ENCODE results near the gene CYP3A4.
"Not testable (repeated sequence)": the region's sequence is repeated elsewhere in the genome, so short reads cannot be mapped to it uniquely, and the experiment has no call there.

The CYP3A4 gene

DNA sequence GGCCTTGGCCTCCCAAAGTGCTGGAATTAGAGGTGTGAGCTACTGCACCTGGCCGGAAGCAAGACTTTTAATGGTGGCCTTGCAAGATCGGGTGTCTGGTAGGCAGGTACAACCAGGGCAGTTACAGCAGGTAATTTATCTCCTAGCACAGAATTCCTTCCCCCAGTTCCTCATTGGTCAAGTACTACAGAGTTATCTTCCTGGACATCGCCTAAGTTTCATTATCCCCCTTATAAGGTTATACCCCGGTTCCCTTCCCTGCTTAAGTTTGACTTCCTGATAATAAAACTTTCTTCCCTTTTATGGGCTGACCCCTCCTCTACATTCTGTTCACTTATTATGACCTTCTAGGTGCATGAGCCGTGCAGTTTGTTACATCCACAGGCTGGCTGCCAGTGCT lies 24.8 kb upstream of the CYP3A4 start:
- Histone ChIP-seq H3K4me3 (ENCODE audit: low read depth in 1 of 2, low read length in 2 of 2) (no peak overlapping the region), H3K27me3 (ENCODE audit: control insufficient read depth in 1 of 2, insufficient read depth in 2 of 2, low read length in 2 of 2) (no peaks in the 10 kb centered on the region), H3K4me1 (ENCODE audit: insufficient read depth, low read length) (no peaks in the 10 kb centered on the region), H3K9me3 (ENCODE audit: low read length) (no peaks in the 10 kb centered on the region), H3K9ac (ENCODE audit: low read length) (no peak overlapping the region), H3K36me3 (ENCODE audit: insufficient read depth, low read length) (no peaks in the 10 kb centered on the region), H3K27ac (ENCODE audit: low read depth, low read length) (no peak overlapping the region)

GRCh38 chr7:99806839-99807478 lies 23.0 kb upstream of the CYP3A4 start:
- Histone ChIP-seq H3K27ac (ENCODE audit: low read depth, low read length) (no peak overlapping the region), H3K36me3 (ENCODE audit: insufficient read depth, low read length) (no peaks in the 10 kb centered on the region), H3K9ac (ENCODE audit: low read length) (no peak overlapping the region), H3K4me1 (ENCODE audit: insufficient read depth, low read length) (no peaks in the 10 kb centered on the region), H3K27me3 (ENCODE audit: control insufficient read depth in 1 of 2, insufficient read depth in 2 of 2, low read length in 2 of 2) (no peaks in the 10 kb centered on the region), H3K4me3 (ENCODE audit: low read depth in 1 of 2, low read length in 2 of 2) (no peak overlapping the region), H3K9me3 (ENCODE audit: low read length) (no peaks in the 10 kb centered on the region)

- Histone ChIP-seq H3K9me3 (ENCODE audit: low read length) (no peaks in the 10 kb centered on the region), H3K36me3 (ENCODE audit: insufficient read depth, low read length) (no peaks in the 10 kb centered on the region), H3K9ac (ENCODE audit: low read length) (no peak overlapping the region), H3K27me3 (ENCODE audit: control insufficient read depth in 1 of 2, insufficient read depth in 2 of 2, low read length in 2 of 2) (no peaks in the 10 kb centered on the region), H3K27ac (ENCODE audit: low read depth, low read length) (no peak overlapping the region), H3K4me3 (ENCODE audit: low read depth in 1 of 2, low read length in 2 of 2) (no peak overlapping the region), H3K4me1 (ENCODE audit: insufficient read depth, low read length) (no peaks in the 10 kb centered on the region)
Measured at GRCh38 chr7:99805641-99806040, 21.7 kb upstream of the CYP3A4 start.

- not testable (repeated sequence) for H3K4me1 ChIP-seq (ENCODE audit: insufficient read depth, low read length)
Measured at GRCh38 chr7:99803118-99803517, 19.1 kb upstream of the CYP3A4 start.

GRCh38 chr7:99801407-99801806 lies 17.4 kb upstream of the CYP3A4 start:
- H3K9me3 ChIP-seq (ENCODE audit: low read length); H3K9ac ChIP-seq (ENCODE audit: low read length); H3K4me1 ChIP-seq (ENCODE audit: insufficient read depth, low read length); H3K36me3 ChIP-seq (ENCODE audit: insufficient read depth, low read length); H3K27me3 ChIP-seq (ENCODE audit: control insufficient read depth in 1 of 2, insufficient read depth in 2 of 2, low read length in 2 of 2); H3K4me3 ChIP-seq (ENCODE audit: low read depth in 1 of 2, low read length in 2 of 2); H3K27ac ChIP-seq (ENCODE audit: low read depth, low read length): not testable (repeated sequence)

More at GRCh38 chr7:99803118-99803517, 19.1 kb upstream of the CYP3A4 start:
- H3K9me3 ChIP-seq (ENCODE audit: low read length); H3K9ac ChIP-seq (ENCODE audit: low read length); H3K27ac ChIP-seq (ENCODE audit: low read depth, low read length); H3K27me3 ChIP-seq (ENCODE audit: control insufficient read depth in 1 of 2, insufficient read depth in 2 of 2, low read length in 2 of 2); H3K36me3 ChIP-seq (ENCODE audit: insufficient read depth, low read length); H3K4me3 ChIP-seq (ENCODE audit: low read depth in 1 of 2, low read length in 2 of 2): not testable (repeated sequence)

DNA sequence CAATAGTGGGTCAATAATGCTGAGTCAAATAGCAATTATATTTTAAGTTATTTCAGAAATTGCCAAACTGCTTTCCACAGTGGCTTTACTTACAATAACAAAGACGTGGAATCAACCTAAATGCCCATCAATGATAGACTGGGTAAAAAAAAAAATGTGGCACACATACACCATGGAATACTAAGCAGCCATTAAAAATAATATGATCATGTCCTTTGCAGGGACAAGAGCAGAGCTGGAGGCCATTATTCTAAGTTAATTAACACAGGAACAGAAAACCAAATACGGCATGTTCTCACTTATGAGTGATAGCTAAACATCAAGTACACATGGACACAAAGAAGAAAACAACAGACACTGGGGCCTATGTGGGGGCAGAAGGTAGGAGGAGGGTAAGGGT lies 15.0 kb upstream of the CYP3A4 start:
- Histone ChIP-seq H3K9me3 (ENCODE audit: low read length) (no peaks in the 10 kb centered on the region), H3K9ac (ENCODE audit: low read length) (no peak overlapping the region), H3K4me3 (ENCODE audit: low read depth in 1 of 2, low read length in 2 of 2) (no peak overlapping the region), H3K4me1 (ENCODE audit: insufficient read depth, low read length) (no peaks in the 10 kb centered on the region), H3K36me3 (ENCODE audit: insufficient read depth, low read length) (no peaks in the 10 kb centered on the region), H3K27me3 (ENCODE audit: control insufficient read depth in 1 of 2, insufficient read depth in 2 of 2, low read length in 2 of 2) (no peaks in the 10 kb centered on the region), H3K27ac (ENCODE audit: low read depth, low read length) (no peak overlapping the region)

DNA sequence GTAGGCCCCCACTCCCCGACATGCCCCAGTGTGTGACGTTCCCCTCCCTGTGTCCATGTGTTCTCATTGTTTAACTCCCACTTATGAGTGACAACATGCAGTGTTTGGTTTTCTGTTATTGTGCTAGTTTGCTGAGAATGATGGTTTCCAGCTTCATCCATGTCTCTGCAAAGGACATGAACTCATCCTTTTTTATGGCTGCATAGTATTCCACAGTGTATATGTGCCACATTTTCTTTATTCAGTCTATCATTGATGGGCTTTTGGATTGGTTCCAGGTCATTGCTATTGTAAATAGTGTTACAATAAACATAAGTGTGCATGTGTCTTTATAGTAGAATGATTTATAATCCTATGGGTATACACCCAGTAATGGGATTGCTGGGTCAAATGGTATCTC lies 11.9 kb upstream of the CYP3A4 start:
- not testable (repeated sequence) for H3K36me3 ChIP-seq (ENCODE audit: insufficient read depth, low read length); H3K27me3 ChIP-seq (ENCODE audit: control insufficient read depth in 1 of 2, insufficient read depth in 2 of 2, low read length in 2 of 2); H3K9ac ChIP-seq (ENCODE audit: low read length); H3K4me1 ChIP-seq (ENCODE audit: insufficient read depth, low read length); H3K27ac ChIP-seq (ENCODE audit: low read depth, low read length); H3K9me3 ChIP-seq (ENCODE audit: low read length); H3K4me3 ChIP-seq (ENCODE audit: low read depth in 1 of 2, low read length in 2 of 2)

- Histone ChIP-seq H3K9ac (ENCODE audit: low read length) (no peak overlapping the region), H3K27ac (ENCODE audit: low read depth, low read length) (no peak overlapping the region), H3K9me3 (ENCODE audit: low read length) (no peaks in the 10 kb centered on the region), H3K36me3 (ENCODE audit: insufficient read depth, low read length) (no peaks in the 10 kb centered on the region), H3K4me3 (ENCODE audit: low read depth in 1 of 2, low read length in 2 of 2) (no peak overlapping the region), H3K27me3 (ENCODE audit: control insufficient read depth in 1 of 2, insufficient read depth in 2 of 2, low read length in 2 of 2) (no peaks in the 10 kb centered on the region), H3K4me1 (ENCODE audit: insufficient read depth, low read length) (no peaks in the 10 kb centered on the region)
Measured at GRCh38 chr7:99794585-99795502, 10.9 kb upstream of the CYP3A4 start.

DNA sequence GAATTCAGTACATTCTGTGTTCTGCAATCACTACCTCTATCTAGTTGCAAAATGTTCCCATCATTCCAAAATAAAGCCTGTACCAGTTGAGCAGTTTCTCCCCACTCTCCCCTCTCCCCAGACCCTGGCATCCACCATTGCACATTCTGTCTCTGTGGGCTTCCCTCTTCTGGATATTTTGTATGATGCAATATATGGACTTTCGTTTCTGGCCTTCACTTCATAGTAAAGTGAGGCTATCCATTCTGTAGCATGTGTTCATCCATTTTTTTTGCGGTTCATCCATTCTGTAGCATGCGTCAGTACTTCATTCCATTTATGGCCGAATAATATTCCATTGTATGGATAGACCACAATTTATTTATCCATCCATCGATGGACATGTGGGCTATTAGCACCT lies 9.5 kb upstream of the CYP3A4 start:
- Histone ChIP-seq H3K9me3 (ENCODE audit: low read length) (no peaks in the 10 kb centered on the region), H3K27ac (ENCODE audit: low read depth, low read length) (no peak overlapping the region), H3K36me3 (ENCODE audit: insufficient read depth, low read length) (no peaks in the 10 kb centered on the region), H3K27me3 (ENCODE audit: control insufficient read depth in 1 of 2, insufficient read depth in 2 of 2, low read length in 2 of 2) (no peaks in the 10 kb centered on the region), H3K9ac (ENCODE audit: low read length) (no peak overlapping the region), H3K4me1 (ENCODE audit: insufficient read depth, low read length) (no peaks in the 10 kb centered on the region), H3K4me3 (ENCODE audit: low read depth in 1 of 2, low read length in 2 of 2) (no peak overlapping the region)

DNA sequence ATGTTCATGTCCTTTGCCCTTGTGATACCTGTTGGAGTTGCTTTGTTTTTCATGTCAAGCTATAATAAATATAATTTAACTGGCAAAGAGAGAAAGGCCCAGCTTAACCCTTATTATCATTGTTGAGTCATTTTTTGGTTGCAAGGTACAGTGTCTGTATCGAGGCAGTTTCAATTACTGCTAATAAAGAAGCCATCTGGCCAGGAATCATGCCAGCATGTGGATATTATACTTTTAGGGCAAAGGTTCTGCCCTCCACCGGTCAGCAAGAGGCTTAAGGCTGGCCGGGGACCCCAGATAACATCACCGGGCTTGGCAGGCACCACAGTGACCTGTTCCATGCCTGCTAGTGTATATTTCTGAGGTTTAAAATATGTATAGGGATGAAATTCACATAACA lies 9.0 kb upstream of the CYP3A4 start:
- no peaks in the 10 kb centered on the region for H3K36me3 ChIP-seq (ENCODE audit: insufficient read depth, low read length)
- H3K9me3 ChIP-seq (ENCODE audit: low read length) = no peaks in the 10 kb centered on the region
- H3K27ac ChIP-seq (ENCODE audit: low read depth, low read length) = no peak overlapping the region
- no peak overlapping the region for H3K4me3 ChIP-seq (ENCODE audit: low read depth in 1 of 2, low read length in 2 of 2)
- H3K4me1 ChIP-seq (ENCODE audit: insufficient read depth, low read length) = no peaks in the 10 kb centered on the region
- no peaks in the 10 kb centered on the region for H3K27me3 ChIP-seq (ENCODE audit: control insufficient read depth in 1 of 2, insufficient read depth in 2 of 2, low read length in 2 of 2)
- no peak overlapping the region for H3K9ac ChIP-seq (ENCODE audit: low read length)

DNA sequence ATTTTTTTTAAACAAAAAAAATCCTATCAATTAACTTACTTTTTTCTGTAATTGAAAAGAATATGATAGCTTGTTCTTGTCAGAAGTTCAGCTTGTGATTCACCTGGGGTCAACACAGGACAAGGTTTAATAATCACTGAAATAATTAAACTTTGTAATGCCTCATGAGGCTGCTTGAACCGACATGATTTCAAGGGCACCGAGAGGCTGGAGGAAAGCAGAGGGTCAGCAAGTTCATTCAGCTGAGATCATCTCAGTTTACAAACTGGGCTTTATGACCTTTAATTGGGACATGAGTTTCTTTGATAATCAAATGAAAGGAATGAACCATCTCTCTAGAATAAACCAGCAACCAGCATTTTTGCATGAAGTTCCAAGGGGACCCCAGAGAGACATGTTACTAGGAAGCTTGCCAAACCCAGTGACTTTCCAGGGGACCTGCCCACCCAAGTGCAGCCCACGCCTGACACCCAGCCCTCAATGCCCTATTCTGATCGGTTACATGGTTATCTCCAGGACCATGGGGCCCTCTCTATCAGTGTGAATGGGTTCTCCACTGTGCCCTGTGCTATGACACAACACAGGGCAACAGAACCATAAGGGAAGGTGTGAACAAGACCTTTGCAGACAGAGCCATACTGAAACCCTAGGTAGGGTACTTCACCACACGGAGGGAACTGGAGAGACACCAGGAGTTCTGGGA lies 7.8 kb upstream of the CYP3A4 start:
- Histone ChIP-seq H3K4me3 (ENCODE audit: low read depth in 1 of 2, low read length in 2 of 2) (no peak overlapping the region), H3K27ac (ENCODE audit: low read depth, low read length) (no peak overlapping the region), H3K4me1 (ENCODE audit: insufficient read depth, low read length) (no peaks in the 10 kb centered on the region), H3K9ac (ENCODE audit: low read length) (no peak overlapping the region), H3K27me3 (ENCODE audit: control insufficient read depth in 1 of 2, insufficient read depth in 2 of 2, low read length in 2 of 2) (no peaks in the 10 kb centered on the region), H3K36me3 (ENCODE audit: insufficient read depth, low read length) (no peaks in the 10 kb centered on the region), H3K9me3 (ENCODE audit: low read length) (no peaks in the 10 kb centered on the region)

Data from muscle layer of colon (tissue), 2 donors.